ENCODE measurements around the gene WDR35.

The WDR35 gene

GRCh38 chr2:19973466-19973865, 16.4 kb downstream of the WDR35 start:
- Histone ChIP-seq H3K4me3 (IDR thresholded peaks at IDR 0.05; ENCODE audit: insufficient read depth, low read depth, low read length) (no peak overlapping the region), H3K4me1 (ENCODE audit: low read depth, poor library complexity, severe bottlenecking) (no peaks in the 10 kb centered on the region), H3K36me3 (ENCODE audit: insufficient read depth) (no peaks in the 10 kb centered on the region), H3K79me2 (ENCODE audit: insufficient read depth, low read depth) (no peaks in the 10 kb centered on the region), H2AFZ (ENCODE audit: low read depth) (no peak overlapping the region), H3K4me2 (no peak overlapping the region), H3K27ac (no peak overlapping the region), H4K20me1 (ENCODE audit: insufficient read depth) (no peaks in the 10 kb centered on the region), H3K9ac (no peak overlapping the region), H3K27me3 (ENCODE audit: insufficient read depth, low read depth) (no peaks in the 10 kb centered on the region)
- TF ChIP-seq, protein P1, sequence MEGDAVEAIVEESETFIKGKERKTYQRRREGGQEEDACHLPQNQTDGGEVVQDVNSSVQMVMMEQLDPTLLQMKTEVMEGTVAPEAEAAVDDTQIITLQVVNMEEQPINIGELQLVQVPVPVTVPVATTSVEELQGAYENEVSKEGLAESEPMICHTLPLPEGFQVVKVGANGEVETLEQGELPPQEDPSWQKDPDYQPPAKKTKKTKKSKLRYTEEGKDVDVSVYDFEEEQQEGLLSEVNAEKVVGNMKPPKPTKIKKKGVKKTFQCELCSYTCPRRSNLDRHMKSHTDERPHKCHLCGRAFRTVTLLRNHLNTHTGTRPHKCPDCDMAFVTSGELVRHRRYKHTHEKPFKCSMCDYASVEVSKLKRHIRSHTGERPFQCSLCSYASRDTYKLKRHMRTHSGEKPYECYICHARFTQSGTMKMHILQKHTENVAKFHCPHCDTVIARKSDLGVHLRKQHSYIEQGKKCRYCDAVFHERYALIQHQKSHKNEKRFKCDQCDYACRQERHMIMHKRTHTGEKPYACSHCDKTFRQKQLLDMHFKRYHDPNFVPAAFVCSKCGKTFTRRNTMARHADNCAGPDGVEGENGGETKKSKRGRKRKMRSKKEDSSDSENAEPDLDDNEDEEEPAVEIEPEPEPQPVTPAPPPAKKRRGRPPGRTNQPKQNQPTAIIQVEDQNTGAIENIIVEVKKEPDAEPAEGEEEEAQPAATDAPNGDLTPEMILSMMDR (conservative IDR thresholded peaks at IDR 0.05; ENCODE audit: low read depth, low read length): no peak

DNA sequence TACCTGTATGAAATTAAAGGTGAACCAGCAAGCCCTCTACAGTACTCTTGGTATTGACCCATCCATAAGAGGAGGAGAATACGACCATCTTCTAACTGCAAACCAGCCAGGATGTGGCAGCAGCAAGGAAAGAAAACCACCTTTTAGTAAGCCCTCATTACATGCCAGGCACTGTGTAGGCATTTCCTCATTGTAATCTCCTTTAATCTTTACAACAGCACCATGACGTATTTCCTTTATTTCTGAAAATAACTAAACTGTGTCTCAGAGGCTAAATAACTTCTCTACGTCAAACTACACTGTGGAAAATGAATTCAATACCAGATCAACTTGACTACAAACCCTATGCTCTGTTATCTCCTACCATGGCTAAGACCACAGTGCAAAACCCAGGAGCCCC, 18.2 kb downstream of the WDR35 start:
- Histone ChIP-seq H3K9ac (no peak overlapping the region), H3K4me3 (IDR thresholded peaks at IDR 0.05; ENCODE audit: insufficient read depth, low read depth, low read length) (no peak overlapping the region), H4K20me1 (ENCODE audit: insufficient read depth) (no peaks in the 10 kb centered on the region), H3K79me2 (ENCODE audit: insufficient read depth, low read depth) (no peaks in the 10 kb centered on the region), H2AFZ (ENCODE audit: low read depth) (no peak overlapping the region), H3K27ac (no peak overlapping the region), H3K36me3 (ENCODE audit: insufficient read depth) (no peaks in the 10 kb centered on the region), H3K4me2 (no peak overlapping the region), H3K4me1 (ENCODE audit: low read depth, poor library complexity, severe bottlenecking) (no peaks in the 10 kb centered on the region), H3K27me3 (ENCODE audit: insufficient read depth, low read depth) (no peaks in the 10 kb centered on the region)
- TF ChIP-seq, protein P1 (conservative IDR thresholded peaks at IDR 0.05; ENCODE audit: low read depth, low read length): no peak

- no peak overlapping the region for H3K27ac ChIP-seq
These were observed 26.5 kb downstream of the WDR35 start for GRCh38 chr2:19963386-19963785.

GRCh38 chr2:19955544-19956422, 34.1 kb downstream of the WDR35 start:
- no peaks in the 10 kb centered on the region for H3K27me3 ChIP-seq (ENCODE audit: insufficient read depth, low read depth)
- no peak overlapping the region for H3K4me3 ChIP-seq (IDR thresholded peaks at IDR 0.05; ENCODE audit: insufficient read depth, low read depth, low read length)
- no peak overlapping the region for H3K27ac ChIP-seq
- no peak overlapping the region for H3K4me2 ChIP-seq
- H3K4me1 ChIP-seq (ENCODE audit: low read depth, poor library complexity, severe bottlenecking): no peaks in the 10 kb centered on the region
- TF ChIP-seq, protein P1 (conservative IDR thresholded peaks at IDR 0.05; ENCODE audit: low read depth, low read length): peak; percentile 74
- H3K79me2 ChIP-seq (ENCODE audit: insufficient read depth, low read depth): no peaks in the 10 kb centered on the region
- no peak overlapping the region for H3K9ac ChIP-seq
- no peak overlapping the region for H2AFZ ChIP-seq (ENCODE audit: low read depth)
- H4K20me1 ChIP-seq (ENCODE audit: insufficient read depth): no peaks in the 10 kb centered on the region
- no peaks in the 10 kb centered on the region for H3K36me3 ChIP-seq (ENCODE audit: insufficient read depth)

More at GRCh38 chr2:19963386-19963785, 26.5 kb downstream of the WDR35 start:
- TF ChIP-seq, protein P1 (conservative IDR thresholded peaks at IDR 0.05; ENCODE audit: low read depth, low read length): no peak
- no peak overlapping the region for H2AFZ ChIP-seq (ENCODE audit: low read depth)
- no peaks in the 10 kb centered on the region for H4K20me1 ChIP-seq (ENCODE audit: insufficient read depth)
- H3K79me2 ChIP-seq (ENCODE audit: insufficient read depth, low read depth): no peaks in the 10 kb centered on the region
- no peak overlapping the region for H3K4me2 ChIP-seq
- H3K36me3 ChIP-seq (ENCODE audit: insufficient read depth): no peaks in the 10 kb centered on the region
- no peak overlapping the region for H3K4me3 ChIP-seq (IDR thresholded peaks at IDR 0.05; ENCODE audit: insufficient read depth, low read depth, low read length)
- H3K27me3 ChIP-seq (ENCODE audit: insufficient read depth, low read depth): no peaks in the 10 kb centered on the region
- H3K4me1 ChIP-seq (ENCODE audit: low read depth, poor library complexity, severe bottlenecking): no peaks in the 10 kb centered on the region
- H3K9ac ChIP-seq: no peak overlapping the region

All from KMS-11 (cell line).